DND-41 (cell line): ENCODE measurements around the gene LYRM4.

Source experiments
- ATAC-seq: fragments of 200-7000 bp; cut with Tn5 transposase; 3 replicates; pipeline ENCODE4 v1.9.1; 2021; ENCODE audit warnings: low read depth; ENCODE audit not compliant: insufficient read depth
- DNase-seq: peaks from one replicate; pipeline ENCODE4 v3.0.0-alpha.2; 2020
- H2AFZ ChIP-seq: 2 replicates; pipeline ENCODE4 v1.6.0; 2012; ENCODE audit warnings: low read depth, low read length
- H3K27ac ChIP-seq: 2 replicates; pipeline ENCODE4 v1.5.1; 2012; ENCODE audit warnings: low read length, inconsistent platforms
- H3K27me3 ChIP-seq: fragments of 200-600 bp; sonication (generic); 2 replicates; pipeline ENCODE4 v1.6.0; 2012; ENCODE audit warnings: low read length, mild to moderate bottlenecking, inconsistent platforms; ENCODE audit not compliant: insufficient read depth, poor library complexity
- H3K36me3 ChIP-seq: 2 replicates; pipeline ENCODE4 v1.5.1; 2012; ENCODE audit warnings: low read length, inconsistent platforms; ENCODE audit not compliant: insufficient read depth
- H3K4me1 ChIP-seq: 2 replicates; pipeline ENCODE4 v1.5.1; 2012; ENCODE audit warnings: mild to moderate bottlenecking, low read length; ENCODE audit not compliant: insufficient read depth
- H3K4me2 ChIP-seq: 2 replicates; pipeline ENCODE4 v1.6.0; 2012; ENCODE audit warnings: mild to moderate bottlenecking, moderate library complexity, low read length, inconsistent platforms; ENCODE audit not compliant: insufficient read depth
- H3K4me3 ChIP-seq, 2 experiments: fragments of 200-600 bp in 1 of 2; shearing (Covaris generic) in 1 of 2; 2 replicates each; pipeline ENCODE4 v1.5.1; 2012 to 2016; ENCODE audit warnings: inconsistent platforms in 2 of 2, low read length in 2 of 2, mild to moderate bottlenecking in 2 of 2, low read depth in 1 of 2, moderate library complexity in 1 of 2
- H3K79me2 ChIP-seq: 2 replicates; pipeline ENCODE4 v1.6.0; 2012; ENCODE audit warnings: low read length, inconsistent platforms; ENCODE audit not compliant: insufficient read depth
- H3K9ac ChIP-seq: 2 replicates; pipeline ENCODE4 v1.6.0; 2012; ENCODE audit warnings: low read depth, mild to moderate bottlenecking, inconsistent platforms, low read length, moderate library complexity
- H3K9me3 ChIP-seq: 2 replicates; pipeline ENCODE4 v1.5.1; 2012; ENCODE audit warnings: low read length, moderate library complexity, mild to moderate bottlenecking, inconsistent platforms; ENCODE audit not compliant: insufficient read depth, severe bottlenecking
- H4K20me1 ChIP-seq: 2 replicates; pipeline ENCODE4 v1.6.0; 2012; ENCODE audit warnings: low read length; ENCODE audit not compliant: insufficient read depth
- EZH2 ChIP-seq: IDR thresholded peaks from 3 replicates; pipeline ENCODE4 v1.6.1; 2012; ENCODE audit warnings: borderline replicate concordance, low read depth, mild to moderate bottlenecking, moderate library complexity, low read length, inconsistent platforms; ENCODE audit not compliant: severe bottlenecking
- TF ChIP-seq, protein P1 (sequence below): IDR thresholded peaks from 2 replicates; pipeline ENCODE4 v1.5.1; 2012; ENCODE audit warnings: borderline replicate concordance, low read length, moderate library complexity, mild to moderate bottlenecking; ENCODE audit not compliant: poor library complexity, severe bottlenecking; ENCODE audit errors: extremely low read depth

The LYRM4 gene

GRCh38 chr6:5260661-5261544 is at the start of gene LYRM4, which contains the start of gene FARS2:
Gene LYRM4 (minus strand): TSS chr6:5260950. CDS start chr6:5260733, 217 bp downstream.
Gene FARS2 (plus strand): TSS chr6:5261513.
- H3K9me3 ChIP-seq, result no peaks in the 10 kb centered on the region
- H3K36me3 ChIP-seq, result peaks cover 3% of the 10 kb centered on the region; the same call in 1 of the 2 replicates
- no peaks in the 10 kb centered on the region for H3K27me3 ChIP-seq
- H3K27ac ChIP-seq, result peak within 1 kb of the TSS; percentile 100
- H3K79me2 ChIP-seq, result peaks cover 79% of the 10 kb centered on the region
- ATAC-seq (peak; percentile 78), DNase-seq (peak; percentile 87)
- H3K9ac ChIP-seq, result peak within 1 kb of the TSS; percentile 90
- peak within 1 kb of the TSS; percentile 77 to 83 for H3K4me3 ChIP-seq
- peaks cover 33% of the 10 kb centered on the region for H3K4me1 ChIP-seq
- H4K20me1 ChIP-seq, result no peaks in the 10 kb centered on the region
- H3K4me2 ChIP-seq, result peak within 1 kb of the TSS; percentile 97
- TF ChIP-seq EZH2, result no peak
- TF ChIP-seq, protein P1, sequence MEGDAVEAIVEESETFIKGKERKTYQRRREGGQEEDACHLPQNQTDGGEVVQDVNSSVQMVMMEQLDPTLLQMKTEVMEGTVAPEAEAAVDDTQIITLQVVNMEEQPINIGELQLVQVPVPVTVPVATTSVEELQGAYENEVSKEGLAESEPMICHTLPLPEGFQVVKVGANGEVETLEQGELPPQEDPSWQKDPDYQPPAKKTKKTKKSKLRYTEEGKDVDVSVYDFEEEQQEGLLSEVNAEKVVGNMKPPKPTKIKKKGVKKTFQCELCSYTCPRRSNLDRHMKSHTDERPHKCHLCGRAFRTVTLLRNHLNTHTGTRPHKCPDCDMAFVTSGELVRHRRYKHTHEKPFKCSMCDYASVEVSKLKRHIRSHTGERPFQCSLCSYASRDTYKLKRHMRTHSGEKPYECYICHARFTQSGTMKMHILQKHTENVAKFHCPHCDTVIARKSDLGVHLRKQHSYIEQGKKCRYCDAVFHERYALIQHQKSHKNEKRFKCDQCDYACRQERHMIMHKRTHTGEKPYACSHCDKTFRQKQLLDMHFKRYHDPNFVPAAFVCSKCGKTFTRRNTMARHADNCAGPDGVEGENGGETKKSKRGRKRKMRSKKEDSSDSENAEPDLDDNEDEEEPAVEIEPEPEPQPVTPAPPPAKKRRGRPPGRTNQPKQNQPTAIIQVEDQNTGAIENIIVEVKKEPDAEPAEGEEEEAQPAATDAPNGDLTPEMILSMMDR, result no peak
- H2AFZ ChIP-seq, result peak within 1 kb of the TSS; percentile 99

- no peak for ATAC-seq
- peaks cover 37% of the 10 kb centered on the region; the same call in 1 of the 2 replicates for H4K20me1 ChIP-seq
- no peak overlapping the region for H3K4me2 ChIP-seq
- H3K27ac ChIP-seq, result no peak overlapping the region
- H3K79me2 ChIP-seq, result peaks cover 8% of the 10 kb centered on the region; the same call in 1 of the 2 replicates
- H3K9me3 ChIP-seq, result no peaks in the 10 kb centered on the region
- H3K27me3 ChIP-seq, result no peaks in the 10 kb centered on the region
- H2AFZ ChIP-seq, result no peak overlapping the region
- H3K9ac ChIP-seq, result no peak overlapping the region
- no peaks in the 10 kb centered on the region for H3K36me3 ChIP-seq
- DNase-seq, result no peak
- H3K4me3 ChIP-seq, result no peak overlapping the region
- no peaks in the 10 kb centered on the region for H3K4me1 ChIP-seq
- TF ChIP-seq EZH2, result no peak
- TF ChIP-seq, protein P1, result no peak
Measured at GRCh38 chr6:5308066-5308465, 47.3 kb upstream of the LYRM4 start.

- peaks cover 42% of the 10 kb centered on the region; the same call in 1 of the 2 replicates for H4K20me1 ChIP-seq
- H3K27me3 ChIP-seq, result no peaks in the 10 kb centered on the region
- H3K4me1 ChIP-seq, result no peaks in the 10 kb centered on the region
- H3K4me3 ChIP-seq, result no peak overlapping the region
- ATAC-seq (no peak), DNase-seq (no peak)
- H2AFZ ChIP-seq, result no peak overlapping the region
- no peaks in the 10 kb centered on the region for H3K36me3 ChIP-seq
- peaks cover 8% of the 10 kb centered on the region; the same call in 1 of the 2 replicates for H3K79me2 ChIP-seq
- H3K27ac ChIP-seq, result no peak overlapping the region
- H3K4me2 ChIP-seq, result no peak overlapping the region
- H3K9ac ChIP-seq, result no peak overlapping the region
- H3K9me3 ChIP-seq, result no peaks in the 10 kb centered on the region
- TF ChIP-seq, protein P1, result no peak
- TF ChIP-seq EZH2, result no peak
Measured at GRCh38 chr6:5307058-5307457, 46.3 kb upstream of the LYRM4 start.
